Activated gamma-delta T cell treated with Interleukin-2 at 50 U/mL for 16 hours (primary cell): ENCODE measurements around the gene IHH.

Source experiments
- DNase-seq: peaks from one replicate; pipeline ENCODE4 v3.0.0-alpha.2; 2020

IHH gene

GRCh38 chr2:219018286-219018685 is 42.4 kb downstream of the IHH start:
- no peak for DNase-seq

GRCh38 chr2:219017201-219017931 is 43.4 kb downstream of the IHH start:
- no peak for DNase-seq

- no peak for DNase-seq
Observed at GRCh38 chr2:219016721-219017120, 44.0 kb downstream of the IHH start.

- no peak for DNase-seq
Observed at GRCh38 chr2:219010873-219011272, 49.8 kb downstream of the IHH start.

- no peak for DNase-seq
Observed at GRCh38 chr2:219010162-219010756, 50.5 kb downstream of the IHH start.

- DNase-seq, result no peak
Observed at GRCh38 chr2:219009294-219009693, 51.4 kb downstream of the IHH start.
